SH-SY5Y (cell line): Measurements from ENCODE around the gene RMND1.

Experiments
- GATA2 ChIP-seq: IDR thresholded peaks from 2 replicates; pipeline ENCODE4 v1.6.1; 2011; ENCODE audit warnings: mild to moderate bottlenecking, low read depth, low read length
- GATA3 ChIP-seq: IDR thresholded peaks from 2 replicates; pipeline ENCODE4 v1.6.1; 2011; ENCODE audit warnings: low read depth, mild to moderate bottlenecking, low read length, moderate library complexity

DNA sequence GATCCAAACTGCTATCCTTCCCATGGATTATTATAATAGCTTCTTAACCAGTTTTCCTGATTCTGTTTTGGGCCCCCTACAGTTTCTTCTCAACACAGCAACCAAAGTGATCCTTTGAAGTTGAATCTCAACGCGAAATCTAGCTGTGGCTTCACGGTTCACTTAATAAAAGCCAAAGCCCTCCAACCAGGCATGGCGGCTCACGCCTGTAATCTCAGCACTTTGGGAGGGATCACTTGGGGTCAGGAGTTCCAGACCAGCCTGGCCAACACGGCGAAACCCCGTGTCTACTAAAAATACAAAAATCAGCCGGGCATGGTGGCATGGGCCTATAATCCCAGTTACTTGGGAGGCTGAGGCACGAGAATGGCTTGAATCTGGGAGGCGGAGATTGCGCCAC is 3.3 kb downstream of the RMND1 start:
- TF ChIP-seq GATA2 (no peak), GATA3 (no peak)
